SU-DHL-6 (cell line): ENCODE data around the gene PEX16.

Experiments used
- H2AFZ ChIP-seq: fragments of 200-600 bp; sonication (generic); 2 replicates; pipeline ENCODE4 v1.6.1; 2014; ENCODE audit warnings: low read depth, mild to moderate bottlenecking, moderate library complexity, mixed read lengths, antibody characterized with exemption, low read length; ENCODE audit not compliant: severe bottlenecking
- H3F3A ChIP-seq: fragments of 200-600 bp; shearing (Covaris generic); 2 replicates; pipeline ENCODE4 v1.6.0; 2016; ENCODE audit warnings: antibody characterized with exemption, mild to moderate bottlenecking; ENCODE audit not compliant: insufficient read depth
- H3K27ac ChIP-seq: fragments of 200-600 bp; sonication (generic); 2 replicates; pipeline ENCODE4 v1.5.1; 2016; ENCODE audit warnings: low read depth, mild to moderate bottlenecking, low read length, moderate library complexity, mixed read lengths
- H3K27me3 ChIP-seq: fragments of 200-600 bp; sonication (generic), shearing (Covaris generic); 2 replicates; pipeline ENCODE4 v1.6.0; 2014; ENCODE audit warnings: mild to moderate bottlenecking, low read length
- H3K36me3 ChIP-seq: fragments of 200-600 bp; sonication (generic); 2 replicates; pipeline ENCODE4 v1.6.1; 2014; ENCODE audit warnings: mild to moderate bottlenecking, low read length, mixed read lengths
- H3K4me2 ChIP-seq: fragments of 300-600, 200-600 bp; shearing (Covaris generic), sonication (generic); 2 replicates; pipeline ENCODE4 v1.6.0; 2014; ENCODE audit warnings: low read length, low read depth, mild to moderate bottlenecking; ENCODE audit not compliant: poor library complexity, severe bottlenecking
- H3K4me3 ChIP-seq: fragments of 200-600 bp; sonication (generic); 2 replicates; pipeline ENCODE4 v1.5.1; 2014; ENCODE audit warnings: antibody characterized with exemption, low read length, mild to moderate bottlenecking, mixed read lengths; ENCODE audit not compliant: insufficient read depth, poor library complexity, severe bottlenecking
- H3K79me2 ChIP-seq: fragments of 200-600 bp; sonication (generic); 2 replicates; pipeline ENCODE4 v1.6.1; 2014; ENCODE audit warnings: mild to moderate bottlenecking, low read length, moderate library complexity; ENCODE audit not compliant: insufficient read depth
- H3K9ac ChIP-seq: fragments of 200-600 bp; sonication (generic); 2 replicates; pipeline ENCODE4 v1.7.0; 2014; ENCODE audit warnings: mild to moderate bottlenecking, low read length
- H3K9me2 ChIP-seq: fragments of 200-600 bp; sonication (generic); replicated peaks from 2 replicates; pipeline ENCODE4 v1.6.1; 2014; ENCODE audit warnings: low read length; ENCODE audit not compliant: insufficient read depth
- H3K9me3 ChIP-seq: fragments of 200-600 bp; sonication (generic); 2 replicates; pipeline ENCODE4 v1.6.1; 2014; ENCODE audit warnings: low read length, mixed read lengths; ENCODE audit not compliant: insufficient read depth
- H4K20me1 ChIP-seq: fragments of 200-600 bp; sonication (generic); 2 replicates; pipeline ENCODE4 v1.6.1; 2014; ENCODE audit warnings: low read depth, mild to moderate bottlenecking, antibody characterized with exemption, low read length, moderate library complexity, mixed read lengths
- CTCF ChIP-seq: fragments of 200-600 bp; sonication (generic); IDR thresholded peaks from one replicate; pipeline ENCODE4 v1.5.1; 2017; ENCODE audit warnings: antibody characterized with exemption, mild to moderate bottlenecking, low read length, moderate library complexity; ENCODE audit not compliant: insufficient read depth, poor library complexity, severe bottlenecking
- EZH2phosphoT487 ChIP-seq: fragments of 200-600 bp; sonication (generic), shearing (Covaris generic); conservative IDR thresholded peaks from 2 replicates; pipeline ENCODE4 v1.6.1; 2018; ENCODE audit warnings: mild to moderate bottlenecking, antibody characterized with exemption, low read length, moderate library complexity, mixed read lengths

Gene PEX16

DNA sequence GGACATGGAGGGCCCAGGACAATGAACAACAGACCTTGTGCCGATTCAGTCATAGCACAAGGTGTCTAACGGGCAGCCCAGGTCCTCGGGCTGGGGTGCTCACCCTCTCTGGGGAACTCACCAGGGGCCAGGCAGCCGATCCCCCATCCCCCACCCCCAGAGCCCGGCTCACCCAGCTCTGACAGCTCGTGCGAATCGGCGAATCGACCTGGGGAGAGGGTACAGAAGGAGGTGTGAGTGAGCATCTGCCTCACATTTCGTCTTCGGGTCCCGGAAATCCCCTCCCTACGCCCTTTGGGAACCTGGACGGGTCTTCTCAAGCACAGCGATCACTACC, 423 bp downstream of the PEX16 start:
- Histone ChIP-seq H3K9ac (peak overlapping the region; percentile 95), H3F3A (peaks cover 10% of the 10 kb centered on the region), H2AFZ (peak overlapping the region; percentile 49), H3K27ac (peak overlapping the region; percentile 87), H3K4me3 (peak overlapping the region; percentile 96), H3K79me2 (peaks cover 16% of the 10 kb centered on the region), H3K4me2 (peak overlapping the region; percentile 78), H3K27me3 (no peaks in the 10 kb centered on the region), H3K9me2 (no peaks in the 10 kb centered on the region), H3K9me3 (no peaks in the 10 kb centered on the region), H3K36me3 (no peaks in the 10 kb centered on the region), H4K20me1 (no peaks in the 10 kb centered on the region)
- TF ChIP-seq EZH2phosphoT487, result no peak

GRCh38 chr11:45915446-45915845, 2.2 kb downstream of the PEX16 start:
- no peaks in the 10 kb centered on the region for H3K27me3 ChIP-seq
- no peaks in the 10 kb centered on the region for H3K9me2 ChIP-seq

GRCh38 chr11:45913942-45914635, 3.6 kb downstream of the PEX16 start:
- H3K9ac ChIP-seq, result no peak overlapping the region
- TF ChIP-seq EZH2phosphoT487, result no peak
- TF ChIP-seq CTCF, result no peak
- H3K9me2 ChIP-seq, result no peaks in the 10 kb centered on the region
- H3K27ac ChIP-seq, result no peak overlapping the region
- H3K4me2 ChIP-seq, result no peak overlapping the region
- peaks cover 7% of the 10 kb centered on the region for H3F3A ChIP-seq
- H3K36me3 ChIP-seq, result no peaks in the 10 kb centered on the region
- H2AFZ ChIP-seq, result no peak overlapping the region
- H3K79me2 ChIP-seq, result peaks cover 16% of the 10 kb centered on the region
- no peak overlapping the region for H3K4me3 ChIP-seq
- no peaks in the 10 kb centered on the region for H3K27me3 ChIP-seq
- H3K9me3 ChIP-seq, result no peaks in the 10 kb centered on the region
- no peaks in the 10 kb centered on the region for H4K20me1 ChIP-seq

More at GRCh38 chr11:45915446-45915845, 2.2 kb downstream of the PEX16 start:
- no peaks in the 10 kb centered on the region for H4K20me1 ChIP-seq
- H3K9me3 ChIP-seq, result no peaks in the 10 kb centered on the region
- no peak overlapping the region for H2AFZ ChIP-seq
- H3K79me2 ChIP-seq, result peaks cover 16% of the 10 kb centered on the region
- no peaks in the 10 kb centered on the region for H3K36me3 ChIP-seq
- TF ChIP-seq EZH2phosphoT487, result no peak
- no peak for TF ChIP-seq CTCF
- no peak overlapping the region for H3K27ac ChIP-seq
- H3K4me3 ChIP-seq, result no peak overlapping the region
- no peak overlapping the region for H3K4me2 ChIP-seq
- no peak overlapping the region for H3K9ac ChIP-seq
- peaks cover 10% of the 10 kb centered on the region for H3F3A ChIP-seq

- H3K9me3 ChIP-seq, result no peaks in the 10 kb centered on the region
- H3F3A ChIP-seq, result peaks cover under 1% of the 10 kb centered on the region; the same call in 1 of the 2 replicates
- H3K27me3 ChIP-seq, result no peaks in the 10 kb centered on the region
- no peaks in the 10 kb centered on the region for H3K9me2 ChIP-seq
- no peaks in the 10 kb centered on the region for H4K20me1 ChIP-seq
- TF ChIP-seq EZH2phosphoT487 (no peak), CTCF (no peak)
- no peak overlapping the region for H2AFZ ChIP-seq
- no peak overlapping the region for H3K27ac ChIP-seq
- H3K36me3 ChIP-seq, result no peaks in the 10 kb centered on the region
- peaks cover 16% of the 10 kb centered on the region for H3K79me2 ChIP-seq
- H3K4me2 ChIP-seq, result no peak overlapping the region
- no peak overlapping the region for H3K9ac ChIP-seq
- H3K4me3 ChIP-seq, result no peak overlapping the region
Observed at GRCh38 chr11:45913514-45913913, 4.2 kb downstream of the PEX16 start.
